Raji (cell line): ENCODE measurements around the gene TMEM59L.

Source experiments
- POLR2A ChIP-seq: IDR thresholded peaks from 2 replicates; pipeline ENCODE4 v1.6.1; 2011; ENCODE audit warnings: low read depth, low read length, control low read depth; ENCODE audit not compliant: insufficient read depth

TMEM59L gene

GRCh38 chr19:18667531-18668251, 55.0 kb downstream of the TMEM59L start:
- TF ChIP-seq POLR2A = no peak

- no peak for TF ChIP-seq POLR2A
Measured at GRCh38 chr19:18668252-18668631, 55.6 kb downstream of the TMEM59L start.

- TF ChIP-seq POLR2A = no peak
Measured at GRCh38 chr19:18668744-18669523, 56.3 kb downstream of the TMEM59L start.

GRCh38 chr19:18669524-18669817, 56.8 kb downstream of the TMEM59L start:
- TF ChIP-seq POLR2A = no peak

GRCh38 chr19:18669883-18670282, 57.2 kb downstream of the TMEM59L start:
- no peak for TF ChIP-seq POLR2A

GRCh38 chr19:18670312-18670711, 57.6 kb downstream of the TMEM59L start:
- TF ChIP-seq POLR2A = no peak
